Measurements from ENCODE around the gene BPTF.
A peak's percentile ranks its signal among the peaks of the same experiment; 100 is the strongest.
"Not testable (repeated sequence)": the region's sequence is repeated elsewhere in the genome, so short reads cannot be mapped to it uniquely, and the experiment has no call there.

Gene BPTF

GRCh38 chr17:68015081-68015723 is 189.9 kb downstream of the BPTF start:
- Mint-ChIP-seq H3K27ac (no peak overlapping the region), H3K36me3 (ENCODE audit: low read depth) (peaks cover 2% of the 10 kb centered on the region), H3K27me3 (no peaks in the 10 kb centered on the region), H3K4me3 (no peak overlapping the region), H3K4me1 (ENCODE audit: low read depth) (peaks cover 19% of the 10 kb centered on the region), H3K9me3 (no peaks in the 10 kb centered on the region)
- DNase-seq = no peak

GRCh38 chr17:68016838-68017237 is 191.5 kb downstream of the BPTF start:
- DNase-seq = no peak
- H3K27ac Mint-ChIP-seq = no peak overlapping the region
- no peak overlapping the region for H3K4me3 Mint-ChIP-seq
- H3K9me3 Mint-ChIP-seq = no peaks in the 10 kb centered on the region
- peaks cover 3% of the 10 kb centered on the region for H3K36me3 Mint-ChIP-seq (ENCODE audit: low read depth)
- no peaks in the 10 kb centered on the region for H3K27me3 Mint-ChIP-seq
- H3K4me1 Mint-ChIP-seq (ENCODE audit: low read depth) = peaks cover 19% of the 10 kb centered on the region

- H3K27me3 Mint-ChIP-seq; H3K9me3 Mint-ChIP-seq; H3K36me3 Mint-ChIP-seq (ENCODE audit: low read depth); H3K4me3 Mint-ChIP-seq; DNase-seq; H3K27ac Mint-ChIP-seq: not testable (repeated sequence)
- H3K4me1 Mint-ChIP-seq (ENCODE audit: low read depth) = peaks cover 19% of the 10 kb centered on the region
These were observed 193.2 kb downstream of the BPTF start for GRCh38 chr17:68018493-68018892.

- H3K4me1 Mint-ChIP-seq (ENCODE audit: low read depth) = peaks cover 19% of the 10 kb centered on the region
- no peak for DNase-seq
- peaks cover 3% of the 10 kb centered on the region for H3K36me3 Mint-ChIP-seq (ENCODE audit: low read depth)
- H3K27ac Mint-ChIP-seq = peak overlapping the region; percentile 37
- no peaks in the 10 kb centered on the region for H3K27me3 Mint-ChIP-seq
- no peak overlapping the region for H3K4me3 Mint-ChIP-seq
- no peaks in the 10 kb centered on the region for H3K9me3 Mint-ChIP-seq
These were observed 194.0 kb downstream of the BPTF start for GRCh38 chr17:68019336-68019674.

GRCh38 chr17:68019675-68020408 is 194.5 kb downstream of the BPTF start:
- Mint-ChIP-seq H3K9me3 (no peaks in the 10 kb centered on the region), H3K4me3 (peak overlapping the region; percentile 84), H3K27me3 (no peaks in the 10 kb centered on the region), H3K27ac (peak overlapping the region; percentile 97), H3K36me3 (ENCODE audit: low read depth) (peaks cover 3% of the 10 kb centered on the region), H3K4me1 (ENCODE audit: low read depth) (peaks cover 19% of the 10 kb centered on the region)
- DNase-seq = peak; percentile 100

GRCh38 chr17:68020409-68020756 is 195.1 kb downstream of the BPTF start:
- Mint-ChIP-seq H3K27me3 (no peaks in the 10 kb centered on the region), H3K4me1 (ENCODE audit: low read depth) (peaks cover 19% of the 10 kb centered on the region)
- DNase-seq = no peak

GRCh38 chr17:68020791-68021190 is 195.5 kb downstream of the BPTF start:
- not testable (repeated sequence) for DNase-seq; H3K36me3 Mint-ChIP-seq (ENCODE audit: low read depth); H3K9me3 Mint-ChIP-seq; H3K27me3 Mint-ChIP-seq
- Mint-ChIP-seq H3K4me3 (peak overlapping the region; percentile 84), H3K4me1 (ENCODE audit: low read depth) (peaks cover 19% of the 10 kb centered on the region), H3K27ac (peak overlapping the region; percentile 97)

More at GRCh38 chr17:68020409-68020756, 195.1 kb downstream of the BPTF start:
- peaks cover 3% of the 10 kb centered on the region for H3K36me3 Mint-ChIP-seq (ENCODE audit: low read depth)
- no peaks in the 10 kb centered on the region for H3K9me3 Mint-ChIP-seq
- H3K27ac Mint-ChIP-seq = peak overlapping the region; percentile 97
- H3K4me3 Mint-ChIP-seq = peak overlapping the region; percentile 84

- no peaks in the 10 kb centered on the region for H3K27me3 Mint-ChIP-seq
- no peaks in the 10 kb centered on the region for H3K9me3 Mint-ChIP-seq
- H3K4me1 Mint-ChIP-seq (ENCODE audit: low read depth) = peaks cover 17% of the 10 kb centered on the region
- H3K27ac Mint-ChIP-seq = no peak overlapping the region
- H3K36me3 Mint-ChIP-seq (ENCODE audit: low read depth) = peaks cover 3% of the 10 kb centered on the region
- no peak for DNase-seq
- H3K4me3 Mint-ChIP-seq = no peak overlapping the region
These were observed 196.7 kb downstream of the BPTF start for GRCh38 chr17:68021963-68022362.

GRCh38 chr17:68022547-68022946 is 197.2 kb downstream of the BPTF start:
- not testable (repeated sequence) for H3K4me3 Mint-ChIP-seq; H3K9me3 Mint-ChIP-seq; H3K27ac Mint-ChIP-seq; H3K27me3 Mint-ChIP-seq; H3K36me3 Mint-ChIP-seq (ENCODE audit: low read depth); DNase-seq
- peaks cover 14% of the 10 kb centered on the region for H3K4me1 Mint-ChIP-seq (ENCODE audit: low read depth)

GRCh38 chr17:68029512-68030215 is 204.4 kb downstream of the BPTF start:
- H3K36me3 Mint-ChIP-seq (ENCODE audit: low read depth) = no peaks in the 10 kb centered on the region
- H3K27ac Mint-ChIP-seq = no peak overlapping the region
- H3K27me3 Mint-ChIP-seq = no peaks in the 10 kb centered on the region
- H3K9me3 Mint-ChIP-seq = no peaks in the 10 kb centered on the region
- H3K4me1 Mint-ChIP-seq (ENCODE audit: low read depth) = peaks cover 2% of the 10 kb centered on the region
- DNase-seq = no peak
- no peak overlapping the region for H3K4me3 Mint-ChIP-seq
